Measurements from ENCODE around the gene CHI3L1. TPM values are rescaled to one million over a fixed set of nuclear protein-coding genes. Genes with fewer than 3 reads are reported as not detected.

The CHI3L1 gene
- total and polyA plus RNA-seq, 2 donors from 2014 or later: 49.5 to 96.6 TPM

GRCh38 chr1:203150511-203151297, 35.8 kb downstream of the CHI3L1 start:
- peaks cover 2 to 17% (median 14%) of the 10 kb centered on the region in 3 donors for H3K4me1 ChIP-seq (ENCODE audit: control insufficient read depth in 2 of 3, insufficient read depth in 2 of 3, low read depth in 1 of 3, low read length in 3 of 3)
- H3K27ac ChIP-seq (ENCODE audit: low read depth in 2 of 2, low read length in 2 of 2): no peak overlapping the region
- no peak overlapping the region for H3K9ac ChIP-seq (ENCODE audit: low read length in 3 of 3)
- no peaks in the 10 kb centered on the region for H3K9me3 ChIP-seq (ENCODE audit: control insufficient read depth in 2 of 3, insufficient read depth in 1 of 3, low read length in 3 of 3)
- no peaks in the 10 kb centered on the region for H3K36me3 ChIP-seq (ENCODE audit: control insufficient read depth in 2 of 3, insufficient read depth in 3 of 3, low read length in 3 of 3)
- no peak overlapping the region for H3K4me3 ChIP-seq (ENCODE audit: low read length in 3 of 3)
- H3K27me3 ChIP-seq (ENCODE audit: control insufficient read depth, insufficient read depth, low read length): no peaks in the 10 kb centered on the region
- no peak for FAIRE-seq
- DNase-seq: peak in 2 of 5 donors; percentile 17 to 31
- intact Hi-C loops (cut with DNase I): no loop called here
- TF ChIP-seq CTCF (IDR thresholded peaks at IDR 0.05; ENCODE audit: borderline replicate concordance, extremely low read depth, insufficient read depth): no peak

- Histone ChIP-seq H3K27me3 (ENCODE audit: control insufficient read depth, insufficient read depth, low read length) (no peaks in the 10 kb centered on the region), H3K9ac (ENCODE audit: low read length in 3 of 3) (no peak overlapping the region), H3K4me3 (ENCODE audit: low read length in 3 of 3) (no peak overlapping the region), H3K4me1 (ENCODE audit: control insufficient read depth in 2 of 3, insufficient read depth in 2 of 3, low read depth in 1 of 3, low read length in 3 of 3) (peaks cover 2 to 17% (median 14%) of the 10 kb centered on the region in 3 donors), H3K27ac (ENCODE audit: low read depth in 2 of 2, low read length in 2 of 2) (no peak overlapping the region), H3K36me3 (ENCODE audit: control insufficient read depth in 2 of 3, insufficient read depth in 3 of 3, low read length in 3 of 3) (no peaks in the 10 kb centered on the region), H3K9me3 (ENCODE audit: control insufficient read depth in 2 of 3, insufficient read depth in 1 of 3, low read length in 3 of 3) (no peaks in the 10 kb centered on the region)
- DNase-seq (peak in 1 of 5 donors; percentile 44), FAIRE-seq (no peak)
- intact Hi-C loops (cut with DNase I): no loop called here
- TF ChIP-seq CTCF (IDR thresholded peaks at IDR 0.05; ENCODE audit: borderline replicate concordance, extremely low read depth, insufficient read depth): no peak
Observed at GRCh38 chr1:203149188-203149840, 37.2 kb downstream of the CHI3L1 start.

GRCh38 chr1:203148579-203148978, 37.9 kb downstream of the CHI3L1 start:
- Histone ChIP-seq H3K9ac (ENCODE audit: low read length in 3 of 3) (no peak overlapping the region), H3K36me3 (ENCODE audit: control insufficient read depth in 2 of 3, insufficient read depth in 3 of 3, low read length in 3 of 3) (no peaks in the 10 kb centered on the region), H3K9me3 (ENCODE audit: control insufficient read depth in 2 of 3, insufficient read depth in 1 of 3, low read length in 3 of 3) (no peaks in the 10 kb centered on the region), H3K27ac (ENCODE audit: low read depth in 2 of 2, low read length in 2 of 2) (no peak overlapping the region), H3K27me3 (ENCODE audit: control insufficient read depth, insufficient read depth, low read length) (no peaks in the 10 kb centered on the region), H3K4me3 (ENCODE audit: low read length in 3 of 3) (no peak overlapping the region), H3K4me1 (ENCODE audit: control insufficient read depth in 2 of 3, insufficient read depth in 2 of 3, low read depth in 1 of 3, low read length in 3 of 3) (peaks cover 2 to 14% (median 13%) of the 10 kb centered on the region in 3 donors)
- no peak for FAIRE-seq
- no peak for TF ChIP-seq CTCF (IDR thresholded peaks at IDR 0.05; ENCODE audit: borderline replicate concordance, extremely low read depth, insufficient read depth)
- peak in 1 of 5 donors; percentile 45 for DNase-seq
- intact Hi-C loops (cut with DNase I): no loop called here
